PC-3 (cell line): ENCODE results near the gene UNC5C. TPM values are rescaled to one million over a fixed set of nuclear protein-coding genes. Genes with fewer than 3 reads are reported as not detected.
"Not testable (repeated sequence)": the region's sequence is repeated elsewhere in the genome, so short reads cannot be mapped to it uniquely, and the experiment has no call there.

ENCODE experiments used
- ATAC-seq: fragments of 200-7000 bp; cut with Tn5 transposase; 2 replicates; pipeline ENCODE4 v1.9.1; 2020; ENCODE audit warnings: mild to moderate bottlenecking, moderate library complexity
- BruUV-seq: library from RNA; stranded (reverse); fragments of 400-500 nt; replicated peaks from 2 replicates; lab custom pipeline; 2021; lab: Mats Ljungman, UMichigan
- CTCF ChIA-PET: fragments of 300-600 bp; sonication (Branson Sonifier 250); formaldehyde crosslinking; loops from one replicate; lab custom pipeline; 2022; ENCODE audit warnings: antibody characterized with exemption; lab: Charles Lee
- POLR2A ChIA-PET: fragments of 300-600 bp; sonication (Branson Sonifier 250); formaldehyde crosslinking; loops from one replicate; lab custom pipeline; 2022; ENCODE audit warnings: antibody characterized with exemption; ENCODE audit not compliant: unreplicated experiment; lab: Charles Lee
- DNase-seq: peaks from one replicate; pipeline ENCODE4 v3.0.0-alpha.2; 2015
- H2AFZ ChIP-seq: fragments of 300-600 bp; sonication (generic); 2 replicates; pipeline ENCODE4 v1.6.0; 2016; ENCODE audit warnings: antibody characterized with exemption, low read length
- H3F3A ChIP-seq: fragments of 300-600 bp; sonication (generic); one replicate; pipeline ENCODE4 v1.6.0; 2017; ENCODE audit warnings: antibody characterized with exemption, low read length, control low read depth, mild to moderate bottlenecking; ENCODE audit not compliant: unreplicated experiment
- H3K27ac ChIP-seq: fragments of 300-600 bp; sonication (generic); 2 replicates; pipeline ENCODE4 v1.5.1; 2016; ENCODE audit warnings: mild to moderate bottlenecking, low read length
- H3K27me3 ChIP-seq: fragments of 300-600 bp; sonication (generic); 2 replicates; pipeline ENCODE4 v1.6.1; 2016; ENCODE audit warnings: low read length, mixed read lengths
- H3K36me3 ChIP-seq: fragments of 300-600 bp; sonication (generic); 2 replicates; pipeline ENCODE4 v1.6.1; 2016; ENCODE audit warnings: low read depth, mixed run types, low read length, mixed read lengths
- H3K4me1 ChIP-seq: fragments of 300-600 bp; sonication (generic); 2 replicates; pipeline ENCODE4 v1.5.1; 2016; ENCODE audit warnings: low read length; ENCODE audit not compliant: insufficient read depth
- H3K4me2 ChIP-seq: fragments of 300-600 bp; sonication (generic); 2 replicates; pipeline ENCODE4 v1.6.0; 2016; ENCODE audit warnings: low read length
- H3K4me3 ChIP-seq: fragments of 300-600 bp; sonication (generic); 2 replicates; pipeline ENCODE4 v1.5.1; 2016; ENCODE audit warnings: mild to moderate bottlenecking, low read length, mixed read lengths
- H3K79me2 ChIP-seq: fragments of 300-600 bp; sonication (generic); 2 replicates; pipeline ENCODE4 v1.6.1; 2017; ENCODE audit warnings: low read length, mixed read lengths
- H3K9ac ChIP-seq: fragments of 300-600 bp; sonication (generic); 2 replicates; pipeline ENCODE4 v1.6.0; 2016; ENCODE audit warnings: mild to moderate bottlenecking, low read length
- H3K9me2 ChIP-seq: fragments of 300-600 bp; sonication (generic); replicated peaks from 2 replicates; pipeline ENCODE4 v1.6.1; 2016; ENCODE audit warnings: mixed run types, low read length, mixed read lengths
- H3K9me3 ChIP-seq: fragments of 300-600 bp; sonication (generic); 2 replicates; pipeline ENCODE4 v1.6.1; 2016; ENCODE audit warnings: low read length, mixed read lengths
- H4K20me1 ChIP-seq: fragments of 300-600 bp; sonication (generic); 2 replicates; pipeline ENCODE4 v1.6.1; 2016; ENCODE audit warnings: low read length, mixed read lengths
- CTCF ChIP-seq: fragments of 300-600 bp; sonication (generic); conservative IDR thresholded peaks from 2 replicates; pipeline ENCODE4 v1.5.1; 2017; ENCODE audit warnings: antibody characterized with exemption, low read depth, mild to moderate bottlenecking, low read length
- EZH2 ChIP-seq: fragments of 300-600 bp; sonication (generic); IDR thresholded peaks from one replicate; pipeline ENCODE4 v1.6.1; 2017; ENCODE audit warnings: antibody characterized with exemption, mild to moderate bottlenecking, low read length; ENCODE audit not compliant: unreplicated experiment
- EZH2phosphoT487 ChIP-seq: fragments of 300-600 bp; sonication (generic); IDR thresholded peaks from 2 replicates; pipeline ENCODE4 v1.6.1; 2018; ENCODE audit warnings: mild to moderate bottlenecking, antibody characterized with exemption, low read length, borderline replicate concordance
- intact Hi-C: fragments of 100-400 bp; cut with micrococcal nuclease; formaldehyde crosslinking; loops from 2 replicates; pipeline ENCODE4 v1.9.0; 2023
- total RNA-seq: library from RNA; depleted of rRNA; stranded (reverse); fragments of >200 nt; gene quantifications from 2 replicates; pipeline ENCODE4 v1.2.3, GENCODE V29; 2014

UNC5C gene
- total RNA-seq, 1 experiment from 2014 or later: not detected

GRCh38 chr4:95142932-95143331, 405.8 kb downstream of the UNC5C start:
- Histone ChIP-seq H4K20me1 (no peaks in the 10 kb centered on the region), H3K4me2 (no peak overlapping the region), H3K36me3 (no peaks in the 10 kb centered on the region), H3F3A (no peaks in the 10 kb centered on the region), H3K9me2 (no peaks in the 10 kb centered on the region), H3K4me3 (no peak overlapping the region), H3K9ac (no peak overlapping the region), H3K27me3 (no peaks in the 10 kb centered on the region), H3K4me1 (no peaks in the 10 kb centered on the region), H3K27ac (no peak overlapping the region), H2AFZ (no peak overlapping the region), H3K9me3 (no peaks in the 10 kb centered on the region), H3K79me2 (no peaks in the 10 kb centered on the region)
- ATAC-seq (no peak), DNase-seq (no peak)
- intact Hi-C loops: no loop called here
- ChIA-PET CTCF (no interaction called here), POLR2A (no interaction called here)
- TF ChIP-seq CTCF (no peak), EZH2 (no peak), EZH2phosphoT487 (no peak)
- no TSS peak for BruUV-seq

DNA sequence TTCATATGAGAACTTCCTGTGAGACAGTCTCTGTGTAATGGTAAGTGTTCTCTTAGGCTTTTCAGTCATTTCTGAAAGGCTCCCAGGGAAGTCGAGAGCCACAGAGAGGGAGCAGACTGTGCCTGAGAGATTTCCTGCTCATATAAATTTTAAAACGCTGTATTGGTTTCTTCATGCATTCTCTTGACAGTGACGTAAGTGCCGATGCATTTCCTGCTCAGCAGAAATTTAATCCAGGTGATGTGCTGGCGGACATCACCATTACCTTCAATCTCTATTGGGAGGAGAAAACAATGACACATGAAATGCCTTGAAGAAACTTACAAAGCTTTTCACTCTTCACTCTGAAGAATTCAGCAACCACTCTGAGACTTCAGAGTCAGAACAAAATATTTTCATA, 407.4 kb downstream of the UNC5C start:
- H2AFZ ChIP-seq: no peak overlapping the region
- no peaks in the 10 kb centered on the region for H3K4me1 ChIP-seq
- intact Hi-C loops: no loop called here
- no peaks in the 10 kb centered on the region for H3K27me3 ChIP-seq
- H3K4me3 ChIP-seq: no peak overlapping the region
- DNase-seq (no peak), ATAC-seq (no peak)
- no peak overlapping the region for H3K9ac ChIP-seq
- no peaks in the 10 kb centered on the region for H3F3A ChIP-seq
- TF ChIP-seq CTCF (no peak), EZH2phosphoT487 (no peak), EZH2 (no peak)
- POLR2A ChIA-PET: no interaction called here
- CTCF ChIA-PET: no interaction called here
- BruUV-seq: no TSS peak
- H4K20me1 ChIP-seq: no peaks in the 10 kb centered on the region
- no peaks in the 10 kb centered on the region for H3K9me2 ChIP-seq
- no peak overlapping the region for H3K27ac ChIP-seq
- no peaks in the 10 kb centered on the region for H3K79me2 ChIP-seq
- H3K4me2 ChIP-seq: no peak overlapping the region
- H3K36me3 ChIP-seq: no peaks in the 10 kb centered on the region
- no peaks in the 10 kb centered on the region for H3K9me3 ChIP-seq

DNA sequence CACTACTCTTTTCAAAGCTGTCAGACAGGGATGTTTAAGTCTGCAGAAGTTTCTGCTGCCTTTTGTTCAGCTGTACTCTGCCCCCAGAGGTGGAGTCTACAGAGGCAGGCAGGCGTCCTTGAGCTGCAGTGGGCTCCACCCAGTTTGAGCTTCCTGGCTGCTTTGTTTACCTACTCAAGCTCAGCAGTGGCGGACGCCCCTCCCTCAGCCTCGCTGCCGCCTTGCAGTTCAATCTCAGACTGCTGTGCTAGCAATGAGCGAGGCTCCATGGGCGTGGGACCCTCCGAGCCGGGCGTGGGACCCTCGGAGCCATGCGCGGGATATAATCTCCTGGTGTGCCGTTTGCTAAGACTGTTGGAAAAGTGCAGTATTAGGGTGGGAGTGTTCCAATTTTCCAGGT, 409.3 kb downstream of the UNC5C start:
- CTCF ChIA-PET: not testable (repeated sequence)

GRCh38 chr4:95134016-95134415, 414.8 kb downstream of the UNC5C start:
- ATAC-seq, H3F3A ChIP-seq, H3K79me2 ChIP-seq, H4K20me1 ChIP-seq, H3K9ac ChIP-seq, CTCF ChIA-PET, H2AFZ ChIP-seq, H3K4me2 ChIP-seq, H3K9me3 ChIP-seq, DNase-seq, intact Hi-C loops, H3K4me3 ChIP-seq, H3K27ac ChIP-seq, H3K27me3 ChIP-seq, H3K36me3 ChIP-seq, H3K9me2 ChIP-seq, BruUV-seq, POLR2A ChIA-PET: not testable (repeated sequence)
- peaks cover 12% of the 10 kb centered on the region for H3K4me1 ChIP-seq

More for the DNA sequence above, 409.3 kb downstream of the UNC5C start:
- ATAC-seq, H3K4me3 ChIP-seq, H2AFZ ChIP-seq, H3K9me3 ChIP-seq, H3K79me2 ChIP-seq, H3K27ac ChIP-seq, POLR2A ChIA-PET, intact Hi-C loops, H3K27me3 ChIP-seq, H3F3A ChIP-seq, H3K4me1 ChIP-seq, H3K9ac ChIP-seq, DNase-seq, H3K4me2 ChIP-seq, BruUV-seq, H3K36me3 ChIP-seq, H4K20me1 ChIP-seq, H3K9me2 ChIP-seq: not testable (repeated sequence)
